ENCODE data around the gene TAF1B.

TAF1B gene

GRCh38 chr2:9897331-9897737, 54.1 kb downstream of the TAF1B start:
- H3K27me3 ChIP-seq, result no peaks in the 10 kb centered on the region
- no peak overlapping the region for H3K4me3 ChIP-seq
- no peaks in the 10 kb centered on the region for H3K9me3 ChIP-seq (replicated peaks in 1 of 11)
- no peak for TF ChIP-seq Cebpa-rat (IDR thresholded peaks at IDR 0.05)
- H3K4me2 ChIP-seq, result peak overlapping the region in 5 of 11 experiments; percentile 7 to 53 (median 41); a peak in 8 of 22 replicates
- H3K27ac ChIP-seq, result no peak overlapping the region
- H3K9ac ChIP-seq, result 0 out of 22 replicates have a peak overlapping the region, but pooled peaks of 1 of the 11 experiments have one; percentile 25
- peaks cover 12 to 37% (median 18%) of the 10 kb centered on the region in 10 experiments for H3K4me1 ChIP-seq
- H4K20me1 ChIP-seq, result peaks cover 0 to 11% (median 0%) of the 10 kb centered on the region in 11 experiments; a peak in 3 of 22 replicates
- peaks cover 1 to 7% (median 4%) of the 10 kb centered on the region in 11 experiments; a peak in 15 of 22 replicates for H3K36me3 ChIP-seq

- Histone ChIP-seq H3K4me2 (peak overlapping the region in 4 of 11 experiments; percentile 27 to 53 (median 42); a peak in 5 of 22 replicates), H3K9ac (0 out of 22 replicates have a peak overlapping the region, but pooled peaks of 1 of the 11 experiments have one; percentile 25), H3K4me3 (no peak overlapping the region), H4K20me1 (peaks cover 0 to 11% (median 0%) of the 10 kb centered on the region in 11 experiments; a peak in 3 of 22 replicates), H3K36me3 (peaks cover 0 to 4% (median 0%) of the 10 kb centered on the region in 11 experiments; a peak in 4 of 22 replicates), H3K4me1 (peaks cover 12 to 37% (median 18%) of the 10 kb centered on the region in 10 experiments), H3K27me3 (no peaks in the 10 kb centered on the region), H3K27ac (no peak overlapping the region), H3K9me3 (replicated peaks in 1 of 11) (no peaks in the 10 kb centered on the region)
- no peak for TF ChIP-seq Cebpa-rat (IDR thresholded peaks at IDR 0.05)
Observed at GRCh38 chr2:9897846-9898245, 54.6 kb downstream of the TAF1B start.

GRCh38 chr2:9905413-9905812, 62.1 kb downstream of the TAF1B start:
- no peaks in the 10 kb centered on the region for H3K27me3 ChIP-seq
- H3K4me2 ChIP-seq, result no peak overlapping the region
- no peaks in the 10 kb centered on the region for H3K9me3 ChIP-seq (replicated peaks in 1 of 11)
- no peak overlapping the region for H3K27ac ChIP-seq
- no peak overlapping the region for H3K9ac ChIP-seq
- no peaks in the 10 kb centered on the region for H3K4me1 ChIP-seq
- no peak for TF ChIP-seq Cebpa-rat (IDR thresholded peaks at IDR 0.05)
- peaks cover 8 to 54% (median 20%) of the 10 kb centered on the region in 11 experiments; a peak in 18 of 22 replicates for H3K36me3 ChIP-seq
- no peaks in the 10 kb centered on the region for H4K20me1 ChIP-seq
- no peak overlapping the region for H3K4me3 ChIP-seq

GRCh38 chr2:9907402-9907801, 64.1 kb downstream of the TAF1B start:
- H3K4me1 ChIP-seq, result no peaks in the 10 kb centered on the region
- no peak overlapping the region for H3K4me3 ChIP-seq
- no peaks in the 10 kb centered on the region for H3K9me3 ChIP-seq (replicated peaks in 1 of 11)
- H4K20me1 ChIP-seq, result no peaks in the 10 kb centered on the region
- no peak overlapping the region for H3K4me2 ChIP-seq
- H3K36me3 ChIP-seq, result peaks cover 10 to 73% (median 31%) of the 10 kb centered on the region in 11 experiments; a peak in 21 of 22 replicates
- no peaks in the 10 kb centered on the region for H3K27me3 ChIP-seq
- TF ChIP-seq Cebpa-rat (IDR thresholded peaks at IDR 0.05), result no peak
- no peak overlapping the region for H3K27ac ChIP-seq
- no peak overlapping the region for H3K9ac ChIP-seq

GRCh38 chr2:9908639-9909038, 65.4 kb downstream of the TAF1B start:
- Histone ChIP-seq H4K20me1 (no peaks in the 10 kb centered on the region), H3K36me3 (peaks cover 22 to 86% (median 44%) of the 10 kb centered on the region in 11 experiments; a peak in 21 of 22 replicates), H3K27ac (no peak overlapping the region), H3K27me3 (no peaks in the 10 kb centered on the region), H3K4me1 (no peaks in the 10 kb centered on the region), H3K4me3 (no peak overlapping the region), H3K9ac (no peak overlapping the region), H3K9me3 (replicated peaks in 1 of 11) (no peaks in the 10 kb centered on the region), H3K4me2 (no peak overlapping the region)
- no peak for TF ChIP-seq Cebpa-rat (IDR thresholded peaks at IDR 0.05)

GRCh38 chr2:9909106-9909505, 65.8 kb downstream of the TAF1B start:
- H4K20me1 ChIP-seq, result no peaks in the 10 kb centered on the region
- no peaks in the 10 kb centered on the region for H3K27me3 ChIP-seq
- peaks cover 26 to 89% (median 48%) of the 10 kb centered on the region in 11 experiments for H3K36me3 ChIP-seq
- TF ChIP-seq Cebpa-rat (IDR thresholded peaks at IDR 0.05), result no peak
- H3K27ac ChIP-seq, result no peak overlapping the region
- H3K4me3 ChIP-seq, result no peak overlapping the region
- no peak overlapping the region for H3K9ac ChIP-seq
- no peaks in the 10 kb centered on the region for H3K4me1 ChIP-seq
- H3K4me2 ChIP-seq, result no peak overlapping the region
- no peaks in the 10 kb centered on the region for H3K9me3 ChIP-seq (replicated peaks in 1 of 11)

GRCh38 chr2:9910699-9911098, 67.4 kb downstream of the TAF1B start:
- no peaks in the 10 kb centered on the region for H3K27me3 ChIP-seq
- H3K4me1 ChIP-seq, result no peaks in the 10 kb centered on the region
- H4K20me1 ChIP-seq, result no peaks in the 10 kb centered on the region
- TF ChIP-seq Cebpa-rat (IDR thresholded peaks at IDR 0.05), result no peak
- H3K4me2 ChIP-seq, result no peak overlapping the region
- H3K4me3 ChIP-seq, result no peak overlapping the region
- no peak overlapping the region for H3K27ac ChIP-seq
- no peak overlapping the region for H3K9ac ChIP-seq
- peaks cover 32 to 89% (median 56%) of the 10 kb centered on the region in 11 experiments for H3K36me3 ChIP-seq
- no peaks in the 10 kb centered on the region for H3K9me3 ChIP-seq (replicated peaks in 1 of 11)

- no peaks in the 10 kb centered on the region for H3K9me3 ChIP-seq (replicated peaks in 1 of 11)
- no peaks in the 10 kb centered on the region for H3K27me3 ChIP-seq
- H3K4me2 ChIP-seq, result no peak overlapping the region
- peaks cover 35 to 92% (median 55%) of the 10 kb centered on the region in 11 experiments for H3K36me3 ChIP-seq
- H4K20me1 ChIP-seq, result no peaks in the 10 kb centered on the region
- no peaks in the 10 kb centered on the region for H3K4me1 ChIP-seq
- no peak overlapping the region for H3K27ac ChIP-seq
- TF ChIP-seq Cebpa-rat (IDR thresholded peaks at IDR 0.05), result no peak
- H3K9ac ChIP-seq, result no peak overlapping the region
- H3K4me3 ChIP-seq, result no peak overlapping the region
Observed at GRCh38 chr2:9912468-9912867, 69.2 kb downstream of the TAF1B start.

- Histone ChIP-seq H3K27ac (no peak overlapping the region), H3K9me3 (replicated peaks in 1 of 11) (no peaks in the 10 kb centered on the region)
Observed at GRCh38 chr2:9914384-9915065, 71.3 kb downstream of the TAF1B start.

More at GRCh38 chr2:9914384-9915065, 71.3 kb downstream of the TAF1B start:
- TF ChIP-seq Cebpa-rat (IDR thresholded peaks at IDR 0.05), result no peak
- Histone ChIP-seq H3K4me3 (no peak overlapping the region), H3K36me3 (peaks cover 37 to 87% (median 64%) of the 10 kb centered on the region in 11 experiments), H3K9ac (no peak overlapping the region), H3K4me1 (0 out of 20 replicates have a peak, but pooled peaks cover 0 to 4% (median 0%) of the 10 kb centered on the region in 10 experiments), H3K4me2 (no peak overlapping the region), H4K20me1 (no peaks in the 10 kb centered on the region), H3K27me3 (no peaks in the 10 kb centered on the region)

Data from BLaER1 treated with 17β-estradiol and CSF1 and Interleukin-3, amounts not matched to agents 10 nM and 100 nM (cell line).